GM12892 (cell line): Measurements from ENCODE around the gene SRSF3.
"Not testable (repeated sequence)": the region's sequence is repeated elsewhere in the genome, so short reads cannot be mapped to it uniquely, and the experiment has no call there.

Source experiments
- DNase-seq: peaks from one replicate; pipeline ENCODE4 v3.0.0; 2011; ENCODE audit not compliant: insufficient read length
- FAIRE-seq: peaks from 2 replicates; lab custom pipeline; 2011; peaks lifted over from hg19 to GRCh38; lab: Jason Lieb, UNC
- POLR2A ChIP-seq: IDR thresholded peaks from 2 replicates; pipeline ENCODE4 v1.6.1; 2011; ENCODE audit warnings: low read depth, low read length, control low read depth
- POLR2AphosphoS5 ChIP-seq: IDR thresholded peaks from 2 replicates; pipeline ENCODE4 v1.6.1; 2011; ENCODE audit warnings: low read depth, low read length, control low read depth
- TAF1 ChIP-seq: IDR thresholded peaks from 2 replicates; pipeline ENCODE4 v1.6.1; 2011; ENCODE audit warnings: low read depth, mild to moderate bottlenecking, control low read depth, low read length, borderline replicate concordance

SRSF3 gene

DNA sequence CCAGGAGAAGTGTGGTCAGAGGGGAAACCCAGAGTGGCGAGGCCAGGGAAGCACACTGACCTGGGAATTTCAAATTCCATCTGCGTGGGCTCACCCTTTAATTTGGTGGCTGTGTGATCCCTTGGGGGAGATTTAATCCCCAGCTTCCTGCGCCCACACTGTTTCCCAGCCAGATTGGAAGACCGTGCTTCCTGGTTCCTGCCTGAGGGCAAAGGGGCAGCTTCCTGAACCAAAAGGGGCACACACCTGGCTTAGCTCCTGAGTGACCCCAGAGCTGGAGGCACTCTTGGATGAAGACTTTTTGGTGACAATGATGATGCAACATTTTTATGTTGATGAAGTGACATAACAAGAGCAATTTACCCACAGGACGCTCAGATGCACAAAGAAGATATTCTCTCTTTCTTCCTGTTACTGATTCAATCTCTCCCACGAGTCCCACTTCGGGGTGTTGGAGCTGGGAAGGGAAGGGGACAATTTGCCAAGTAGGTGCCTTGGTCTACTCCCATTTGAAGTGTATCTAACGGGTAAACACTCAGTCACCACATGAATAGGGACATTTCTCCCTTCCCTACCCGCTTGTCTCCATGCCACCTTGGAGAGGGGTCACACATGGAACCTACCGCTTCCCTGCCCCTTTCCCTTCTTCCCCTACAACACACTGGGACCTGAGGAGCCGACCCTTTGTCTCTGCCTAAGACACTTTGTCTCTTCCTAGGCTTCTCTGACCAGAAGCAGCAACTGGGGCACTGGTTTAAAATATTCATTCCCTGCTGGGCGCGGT is 55.7 kb downstream of the SRSF3 start:
- TF ChIP-seq TAF1 = no peak
- no peak for TF ChIP-seq POLR2A
- TF ChIP-seq POLR2AphosphoS5 = no peak
- FAIRE-seq (no peak), DNase-seq (no peak)

DNA sequence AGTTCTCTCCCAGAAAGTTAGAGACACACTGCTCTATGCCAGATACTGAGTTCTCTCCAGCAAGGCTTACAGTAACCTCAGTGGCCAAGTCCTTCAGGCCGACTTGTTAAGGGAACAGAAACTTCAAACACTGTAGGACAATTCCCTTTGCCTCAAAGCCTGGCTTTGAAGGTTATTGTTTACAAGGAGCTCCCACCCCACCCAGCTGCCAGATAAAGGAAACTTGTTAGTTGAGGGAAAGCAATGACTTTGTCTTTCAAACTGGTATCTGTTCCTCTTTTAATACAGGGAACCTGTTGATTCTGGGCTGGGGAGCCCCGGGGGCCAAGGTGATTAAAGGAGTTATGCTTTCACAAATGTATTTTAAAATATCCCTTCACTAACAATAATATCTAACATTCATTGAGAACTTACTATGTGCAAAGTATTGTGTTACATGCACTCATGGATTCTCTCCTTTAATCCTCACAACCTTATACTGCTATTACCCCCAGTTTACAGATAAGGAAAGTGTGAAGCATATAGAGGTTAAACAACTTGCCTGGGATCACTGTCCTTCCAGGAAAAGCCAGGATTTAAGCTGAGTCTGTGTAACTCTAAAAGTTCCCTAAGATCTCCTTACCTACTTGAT is 56.8 kb downstream of the SRSF3 start:
- TF ChIP-seq POLR2A (no peak), TAF1 (no peak), POLR2AphosphoS5 (no peak)
- peak; percentile 74 for FAIRE-seq
- DNase-seq = no peak

DNA sequence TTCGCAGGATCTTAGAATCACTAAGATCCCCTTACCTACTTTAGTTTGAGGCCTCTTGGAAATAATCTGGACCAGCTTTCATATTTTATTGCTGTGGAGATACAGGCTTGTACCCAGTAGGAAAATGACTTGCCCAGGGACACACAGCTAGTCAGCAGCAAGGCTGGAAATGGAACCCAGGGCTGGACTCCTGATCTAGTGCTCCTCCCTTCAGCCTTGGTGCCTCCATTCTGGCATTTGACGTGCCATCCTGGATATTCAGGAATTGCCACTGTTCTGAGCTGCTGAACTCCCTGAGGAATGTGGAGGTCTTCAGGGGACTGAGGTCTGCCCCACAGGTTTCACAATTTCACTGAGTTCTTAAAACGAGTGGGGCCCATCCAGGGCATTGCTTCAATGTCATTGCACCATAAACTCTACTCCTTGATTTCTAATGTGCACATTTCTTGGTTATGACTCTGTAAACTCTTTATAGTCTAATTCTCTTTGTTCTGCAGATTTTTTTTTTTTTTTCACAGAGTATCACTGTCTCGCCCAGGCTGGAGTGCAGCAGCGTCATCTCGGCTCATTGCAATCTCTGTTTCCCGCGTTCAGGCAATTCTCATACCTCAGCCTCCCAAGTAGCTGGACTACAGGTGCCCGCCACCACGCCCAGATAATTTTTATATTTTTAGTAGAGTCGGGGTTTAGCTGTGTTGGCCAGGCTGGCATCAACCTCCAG is 57.7 kb downstream of the SRSF3 start:
- DNase-seq (no peak), FAIRE-seq (no peak)
- TF ChIP-seq POLR2AphosphoS5 (no peak), TAF1 (no peak), POLR2A (no peak)

- not testable (repeated sequence) for FAIRE-seq, DNase-seq
These were observed 60.3 kb downstream of the SRSF3 start for GRCh38 chr6:36654469-36654868.
